ENCODE measurements around the gene WASF1. TPM values are rescaled to one million over a fixed set of nuclear protein-coding genes. Genes with fewer than 3 reads are reported as not detected.

The WASF1 gene
- total RNA-seq, 1 donor from 2014 or later: 81.1 TPM

DNA sequence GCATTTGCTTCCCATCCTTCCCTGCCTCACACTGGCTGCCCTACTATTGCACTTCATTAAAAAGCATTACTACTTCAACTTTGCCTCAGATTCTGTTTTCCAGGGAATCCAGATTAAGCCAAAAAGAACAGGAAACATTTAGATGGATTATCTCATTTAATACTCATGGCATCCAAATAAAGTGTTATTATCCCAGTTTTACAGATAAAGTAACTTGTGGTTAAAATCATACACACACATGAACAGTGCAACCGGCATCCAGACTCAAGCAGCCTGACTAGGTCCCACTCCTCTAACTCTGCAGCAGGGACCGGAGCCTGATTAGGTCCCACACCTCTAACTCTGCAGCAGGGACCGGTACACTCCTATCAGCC, 129.0 kb downstream of the WASF1 start:
- Histone ChIP-seq H3K79me2 (ENCODE audit: low read depth) (no peaks in the 10 kb centered on the region), H3K4me1 (peaks cover 6% of the 10 kb centered on the region), H3K4me2 (no peak overlapping the region), H3K27ac (no peak overlapping the region), H3K9me3 (ENCODE audit: low read depth) (no peaks in the 10 kb centered on the region), H3F3A (ENCODE audit: low read depth) (peaks cover 1% of the 10 kb centered on the region), H2AFZ (replicated peaks) (no peak overlapping the region), H3K9ac (no peak overlapping the region), H3K27me3 (no peaks in the 10 kb centered on the region), H3K36me3 (no peaks in the 10 kb centered on the region), H4K20me1 (ENCODE audit: low read depth) (no peaks in the 10 kb centered on the region), H3K4me3 (no peak overlapping the region)
- TF ChIP-seq, protein P1, sequence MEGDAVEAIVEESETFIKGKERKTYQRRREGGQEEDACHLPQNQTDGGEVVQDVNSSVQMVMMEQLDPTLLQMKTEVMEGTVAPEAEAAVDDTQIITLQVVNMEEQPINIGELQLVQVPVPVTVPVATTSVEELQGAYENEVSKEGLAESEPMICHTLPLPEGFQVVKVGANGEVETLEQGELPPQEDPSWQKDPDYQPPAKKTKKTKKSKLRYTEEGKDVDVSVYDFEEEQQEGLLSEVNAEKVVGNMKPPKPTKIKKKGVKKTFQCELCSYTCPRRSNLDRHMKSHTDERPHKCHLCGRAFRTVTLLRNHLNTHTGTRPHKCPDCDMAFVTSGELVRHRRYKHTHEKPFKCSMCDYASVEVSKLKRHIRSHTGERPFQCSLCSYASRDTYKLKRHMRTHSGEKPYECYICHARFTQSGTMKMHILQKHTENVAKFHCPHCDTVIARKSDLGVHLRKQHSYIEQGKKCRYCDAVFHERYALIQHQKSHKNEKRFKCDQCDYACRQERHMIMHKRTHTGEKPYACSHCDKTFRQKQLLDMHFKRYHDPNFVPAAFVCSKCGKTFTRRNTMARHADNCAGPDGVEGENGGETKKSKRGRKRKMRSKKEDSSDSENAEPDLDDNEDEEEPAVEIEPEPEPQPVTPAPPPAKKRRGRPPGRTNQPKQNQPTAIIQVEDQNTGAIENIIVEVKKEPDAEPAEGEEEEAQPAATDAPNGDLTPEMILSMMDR (IDR thresholded peaks at IDR 0.05): no peak
- TF ChIP-seq EZH2 (IDR thresholded peaks at IDR 0.05): no peak
- TF ChIP-seq EZH2phosphoT487 (IDR thresholded peaks at IDR 0.05): no peak
- Mint-ChIP-seq H3K27ac (no peak overlapping the region), H3K4me3 (no peak overlapping the region), H3K4me1 (peaks cover 14% of the 10 kb centered on the region), H3K36me3 (no peaks in the 10 kb centered on the region), H3K27me3 (ENCODE audit: insufficient read depth, low read depth) (peaks cover 6% of the 10 kb centered on the region), H3K9me3 (peaks cover 2% of the 10 kb centered on the region)
- no peak for DNase-seq (ENCODE audit: low spot score)

Other genes starting within 250 kb of the WASF1 start
- not detected in 2 replicates for gene GPR6, start 201.4 kb downstream of the WASF1 start, total RNA-seq (ENCODE audit: low replicate concordance)
- gene CDC40, start 757 bp upstream of the WASF1 start, total RNA-seq (ENCODE audit: low replicate concordance): 24.9 and 40.1 TPM in 2 replicates
- 3.2 and 4.5 TPM in 2 replicates for gene METTL24, start 178.7 kb upstream of the WASF1 start, total RNA-seq (ENCODE audit: low replicate concordance)
- not detected in 2 replicates for gene DDO, start 235.9 kb upstream of the WASF1 start, total RNA-seq (ENCODE audit: low replicate concordance)

All from neural progenitor cell (in vitro differentiated cells).